Cardiac muscle cell (in vitro differentiated cells and primary cell): ENCODE measurements around the gene CDH4. TPM values are rescaled to one million over a fixed set of nuclear protein-coding genes. Genes with fewer than 3 reads are reported as not detected.

Source experiments
- DNase-seq, 2 donors: peaks; one replicate each; pipeline versions ENCODE4 v3.0.0 to v3.0.0-alpha.2; 2010 to 2017; ENCODE audit warnings: low read depth in 1 of 2, low spot score in 1 of 2
- H3K27ac ChIP-seq: fragments of 200-600 bp; sonication (generic); 2 replicates; pipeline ENCODE4 v1.5.1; 2016
- H3K27me3 ChIP-seq: fragments of 200-600 bp; sonication (generic); 2 replicates; pipeline ENCODE4 v1.6.0; 2016; ENCODE audit warnings: control low read depth
- H3K36me3 ChIP-seq: fragments of 200-600 bp; sonication (generic); 2 replicates; pipeline ENCODE4 v1.5.1; 2016; ENCODE audit warnings: control low read depth
- H3K4me1 ChIP-seq: fragments of 200-600 bp; sonication (generic); 2 replicates; pipeline ENCODE4 v1.8.1; 2017; ENCODE audit warnings: low read depth, mild to moderate bottlenecking, mixed run types
- H3K4me3 ChIP-seq: fragments of 200-600 bp; sonication (generic); 2 replicates; pipeline ENCODE4 v1.5.1; 2016; ENCODE audit warnings: mild to moderate bottlenecking
- H3K9me3 ChIP-seq: fragments of 200-600 bp; sonication (generic); 2 replicates; pipeline ENCODE4 v1.5.1; 2017; ENCODE audit warnings: low read depth, mild to moderate bottlenecking, control low read depth
- polyA plus RNA-seq: library from polyadenylated mRNA; unstranded; fragments of >200 nt; fragmentation: Nextera tagmentation; extraction: Ambion mirVana; gene quantifications from 2 replicates; pipeline ENCODE4 v1.2.1, GENCODE V29; 2016
- total RNA-seq: library from RNA; depleted of rRNA; stranded (reverse); fragments of >200 nt; gene quantifications from 2 replicates; pipeline ENCODE4 v1.2.3, GENCODE V29; 2016
- TF ChIP-seq, protein P1 (sequence below): IDR thresholded peaks from 2 replicates; pipeline ENCODE4 v1.5.1; 2012; ENCODE audit warnings: low read depth, mild to moderate bottlenecking, low read length

The CDH4 gene
- total and polyA plus RNA-seq, 2 experiments from 2014 or later: 0.43 to 0.80 TPM

DNA sequence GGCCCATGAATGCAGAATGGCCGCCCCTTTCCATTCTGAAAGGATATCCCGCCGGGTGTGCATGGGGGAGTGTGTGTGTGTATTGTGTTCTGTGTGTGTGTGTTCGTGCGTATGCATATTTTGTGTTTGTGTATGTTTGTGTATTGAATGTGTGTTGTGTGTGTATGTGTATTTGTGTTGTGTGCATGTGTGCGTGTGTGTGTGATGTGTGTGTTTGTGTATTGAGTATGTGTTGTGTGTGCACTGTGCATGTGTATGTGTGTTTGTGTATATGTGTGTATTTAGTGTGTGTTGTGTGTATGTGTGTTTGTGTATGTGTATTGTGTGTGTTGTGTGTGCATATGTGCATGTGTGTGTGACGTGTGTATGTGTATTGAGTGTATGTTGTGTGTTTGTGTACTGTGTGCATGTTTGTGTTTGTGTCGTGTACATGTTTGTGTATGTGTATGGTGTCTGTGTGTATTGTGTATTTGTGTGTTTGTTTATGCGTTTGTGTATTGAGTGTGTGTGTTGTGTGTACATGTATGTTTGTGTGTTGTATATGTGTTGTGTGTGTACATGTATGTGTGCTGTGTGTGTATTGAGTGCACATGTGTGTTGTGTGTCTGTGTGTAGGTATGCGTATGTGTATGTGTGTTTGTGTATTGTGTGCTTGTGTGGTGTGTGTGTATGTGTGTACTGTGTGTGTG, 587.3 kb downstream of the CDH4 start:
- DNase-seq: no peak
- no peaks in the 10 kb centered on the region for H3K36me3 ChIP-seq
- TF ChIP-seq, protein P1, sequence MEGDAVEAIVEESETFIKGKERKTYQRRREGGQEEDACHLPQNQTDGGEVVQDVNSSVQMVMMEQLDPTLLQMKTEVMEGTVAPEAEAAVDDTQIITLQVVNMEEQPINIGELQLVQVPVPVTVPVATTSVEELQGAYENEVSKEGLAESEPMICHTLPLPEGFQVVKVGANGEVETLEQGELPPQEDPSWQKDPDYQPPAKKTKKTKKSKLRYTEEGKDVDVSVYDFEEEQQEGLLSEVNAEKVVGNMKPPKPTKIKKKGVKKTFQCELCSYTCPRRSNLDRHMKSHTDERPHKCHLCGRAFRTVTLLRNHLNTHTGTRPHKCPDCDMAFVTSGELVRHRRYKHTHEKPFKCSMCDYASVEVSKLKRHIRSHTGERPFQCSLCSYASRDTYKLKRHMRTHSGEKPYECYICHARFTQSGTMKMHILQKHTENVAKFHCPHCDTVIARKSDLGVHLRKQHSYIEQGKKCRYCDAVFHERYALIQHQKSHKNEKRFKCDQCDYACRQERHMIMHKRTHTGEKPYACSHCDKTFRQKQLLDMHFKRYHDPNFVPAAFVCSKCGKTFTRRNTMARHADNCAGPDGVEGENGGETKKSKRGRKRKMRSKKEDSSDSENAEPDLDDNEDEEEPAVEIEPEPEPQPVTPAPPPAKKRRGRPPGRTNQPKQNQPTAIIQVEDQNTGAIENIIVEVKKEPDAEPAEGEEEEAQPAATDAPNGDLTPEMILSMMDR: no peak
- H3K27ac ChIP-seq: no peak overlapping the region
- no peaks in the 10 kb centered on the region for H3K9me3 ChIP-seq
- H3K27me3 ChIP-seq: no peaks in the 10 kb centered on the region
- no peak overlapping the region for H3K4me3 ChIP-seq
- H3K4me1 ChIP-seq: no peaks in the 10 kb centered on the region

DNA sequence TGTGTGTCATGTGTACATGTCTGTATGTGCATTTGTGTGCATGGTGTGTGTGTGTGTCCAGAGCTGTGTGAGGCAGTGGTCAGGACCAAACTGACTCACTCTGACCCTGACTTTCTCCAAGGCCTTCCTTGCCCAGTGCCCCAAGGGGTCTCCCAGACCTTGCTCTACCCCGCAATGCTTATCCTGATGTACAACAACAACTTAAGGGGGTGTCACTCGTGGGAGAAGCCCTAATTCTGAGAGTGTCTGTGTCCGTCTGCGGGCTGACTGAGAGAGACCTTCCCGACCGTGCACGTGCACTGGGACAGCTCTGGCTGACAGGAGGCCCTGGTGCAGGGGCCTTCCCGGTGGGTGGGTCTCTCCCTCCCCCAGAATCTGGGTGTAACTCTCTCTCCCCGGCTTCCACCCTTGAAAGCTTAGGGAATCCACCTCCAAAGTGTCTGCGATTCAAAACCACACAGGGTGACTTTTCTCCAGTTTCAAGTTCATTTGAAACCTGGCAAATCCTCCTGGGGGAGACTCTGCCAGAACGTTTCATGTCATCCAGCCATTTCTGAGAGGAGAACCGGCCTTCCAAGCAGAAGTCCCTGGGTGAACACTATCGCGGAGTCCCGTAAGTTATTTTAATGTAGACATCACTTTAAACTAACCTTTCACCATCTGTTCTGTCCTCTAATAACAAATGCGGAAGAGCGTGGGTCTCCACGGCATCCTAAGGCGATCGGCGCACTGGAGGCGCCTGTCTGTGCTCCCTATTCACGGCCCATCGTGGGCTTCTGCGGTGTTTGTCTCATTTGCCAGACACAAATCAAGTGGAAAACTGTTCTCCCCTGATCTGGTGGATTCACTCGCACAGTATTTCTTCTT, 588.1 kb downstream of the CDH4 start:
- Histone ChIP-seq H3K9me3 (no peaks in the 10 kb centered on the region), H3K36me3 (no peaks in the 10 kb centered on the region), H3K4me1 (no peaks in the 10 kb centered on the region), H3K27me3 (no peaks in the 10 kb centered on the region), H3K27ac (no peak overlapping the region), H3K4me3 (no peak overlapping the region)
- no peak for DNase-seq
- TF ChIP-seq, protein P1: no peak

DNA sequence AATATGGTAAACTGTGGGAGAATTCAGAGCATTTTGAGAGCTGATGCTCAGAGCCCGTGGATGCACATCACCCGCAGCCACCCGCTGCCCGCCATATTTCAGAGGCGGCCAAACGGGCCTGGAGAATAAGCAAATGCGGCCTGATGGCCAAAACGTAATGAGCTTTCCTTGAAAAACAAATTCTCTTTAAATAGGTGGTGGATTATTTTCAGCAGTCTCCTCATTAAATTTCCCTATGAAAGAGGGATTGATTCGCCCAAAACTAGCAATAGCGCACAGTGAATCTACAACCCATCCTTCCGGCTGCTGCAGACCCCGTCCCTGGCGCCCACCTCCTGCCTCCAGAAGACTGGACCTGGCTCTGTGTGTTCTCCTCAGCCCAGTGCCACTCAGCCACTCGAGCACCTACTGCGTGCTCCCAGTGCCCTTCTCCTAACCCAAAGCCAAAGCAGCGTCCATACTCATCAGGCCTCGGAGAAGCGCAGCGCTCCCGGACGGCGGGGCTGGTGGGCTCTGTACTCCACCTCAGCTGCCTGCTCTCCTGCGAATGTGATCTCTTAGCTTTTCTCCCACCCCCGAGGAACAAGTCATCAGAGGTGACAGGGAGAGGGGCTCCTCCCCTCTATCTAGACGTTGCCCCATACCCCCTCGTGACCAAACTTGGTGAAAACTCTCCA, 588.9 kb downstream of the CDH4 start:
- H3K27me3 ChIP-seq: no peaks in the 10 kb centered on the region
- H3K27ac ChIP-seq: no peak overlapping the region
- H3K9me3 ChIP-seq: no peaks in the 10 kb centered on the region
- H3K4me3 ChIP-seq: no peak overlapping the region
- no peaks in the 10 kb centered on the region for H3K36me3 ChIP-seq
- DNase-seq: no peak
- TF ChIP-seq, protein P1: no peak
- H3K4me1 ChIP-seq: no peaks in the 10 kb centered on the region

DNA sequence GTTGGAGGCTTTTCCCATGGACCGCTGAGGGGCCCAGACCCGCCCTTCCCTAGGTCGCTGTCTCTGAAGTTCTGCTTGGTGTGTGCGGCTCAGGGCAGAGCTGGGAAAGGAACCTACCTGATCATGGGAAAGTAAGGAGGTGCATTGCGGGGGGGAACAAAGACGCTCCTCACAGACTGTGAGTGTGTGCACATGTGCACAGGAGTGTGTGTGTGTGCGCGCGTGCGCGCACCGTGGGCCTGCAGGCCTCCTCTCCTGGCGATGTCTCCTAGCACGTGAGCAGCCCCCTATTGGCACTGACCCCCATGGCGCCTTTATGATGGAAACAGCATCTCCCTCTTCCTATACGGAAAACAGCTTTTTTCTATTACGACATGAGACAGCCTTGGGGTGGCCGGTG, 589.5 kb downstream of the CDH4 start:
- H3K4me3 ChIP-seq: no peak overlapping the region
- no peaks in the 10 kb centered on the region for H3K9me3 ChIP-seq
- no peaks in the 10 kb centered on the region for H3K27me3 ChIP-seq
- TF ChIP-seq, protein P1: no peak
- no peak for DNase-seq
- no peaks in the 10 kb centered on the region for H3K36me3 ChIP-seq
- no peak overlapping the region for H3K27ac ChIP-seq
- H3K4me1 ChIP-seq: no peaks in the 10 kb centered on the region

DNA sequence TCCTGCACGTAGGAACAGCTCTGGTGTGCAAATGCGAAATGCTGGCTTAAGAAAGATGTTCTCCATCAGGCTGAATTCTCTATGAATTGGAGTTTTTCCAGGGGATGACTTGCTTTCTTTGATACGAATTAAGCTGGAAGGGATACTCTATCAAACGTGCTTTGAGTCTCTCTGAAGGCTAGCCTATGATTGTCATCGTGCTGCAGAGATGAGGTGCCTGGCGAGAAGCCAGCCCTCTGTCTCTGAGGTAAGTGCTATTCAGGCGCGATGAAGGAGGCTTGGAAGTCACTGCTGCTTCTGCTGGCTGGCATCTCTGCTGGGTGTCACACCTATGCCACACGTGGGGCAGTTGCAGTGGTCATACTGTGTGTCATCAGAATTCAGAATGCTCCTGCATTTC, 589.9 kb downstream of the CDH4 start:
- peak in 1 of 2 donors; percentile 2 for DNase-seq
- no peaks in the 10 kb centered on the region for H3K9me3 ChIP-seq
- H3K4me3 ChIP-seq: no peak overlapping the region
- no peaks in the 10 kb centered on the region for H3K36me3 ChIP-seq
- H3K27ac ChIP-seq: no peak overlapping the region
- H3K4me1 ChIP-seq: no peaks in the 10 kb centered on the region
- no peaks in the 10 kb centered on the region for H3K27me3 ChIP-seq
- TF ChIP-seq, protein P1: no peak
